SU-DHL-6 (cell line): ENCODE data around the gene ZNF343.

Experiments
- H2AFZ ChIP-seq: fragments of 200-600 bp; sonication (generic); 2 replicates; pipeline ENCODE4 v1.6.1; 2014; ENCODE audit warnings: low read depth, mild to moderate bottlenecking, moderate library complexity, mixed read lengths, antibody characterized with exemption, low read length; ENCODE audit not compliant: severe bottlenecking
- H3F3A ChIP-seq: fragments of 200-600 bp; shearing (Covaris generic); 2 replicates; pipeline ENCODE4 v1.6.0; 2016; ENCODE audit warnings: antibody characterized with exemption, mild to moderate bottlenecking; ENCODE audit not compliant: insufficient read depth
- H3K27ac ChIP-seq: fragments of 200-600 bp; sonication (generic); 2 replicates; pipeline ENCODE4 v1.5.1; 2016; ENCODE audit warnings: low read depth, mild to moderate bottlenecking, low read length, moderate library complexity, mixed read lengths
- H3K27me3 ChIP-seq: fragments of 200-600 bp; sonication (generic), shearing (Covaris generic); 2 replicates; pipeline ENCODE4 v1.6.0; 2014; ENCODE audit warnings: mild to moderate bottlenecking, low read length
- H3K36me3 ChIP-seq: fragments of 200-600 bp; sonication (generic); 2 replicates; pipeline ENCODE4 v1.6.1; 2014; ENCODE audit warnings: mild to moderate bottlenecking, low read length, mixed read lengths
- H3K4me2 ChIP-seq: fragments of 300-600, 200-600 bp; shearing (Covaris generic), sonication (generic); 2 replicates; pipeline ENCODE4 v1.6.0; 2014; ENCODE audit warnings: low read length, low read depth, mild to moderate bottlenecking; ENCODE audit not compliant: poor library complexity, severe bottlenecking
- H3K4me3 ChIP-seq: fragments of 200-600 bp; sonication (generic); 2 replicates; pipeline ENCODE4 v1.5.1; 2014; ENCODE audit warnings: antibody characterized with exemption, low read length, mild to moderate bottlenecking, mixed read lengths; ENCODE audit not compliant: insufficient read depth, poor library complexity, severe bottlenecking
- H3K79me2 ChIP-seq: fragments of 200-600 bp; sonication (generic); 2 replicates; pipeline ENCODE4 v1.6.1; 2014; ENCODE audit warnings: mild to moderate bottlenecking, low read length, moderate library complexity; ENCODE audit not compliant: insufficient read depth
- H3K9ac ChIP-seq: fragments of 200-600 bp; sonication (generic); 2 replicates; pipeline ENCODE4 v1.7.0; 2014; ENCODE audit warnings: mild to moderate bottlenecking, low read length
- H3K9me2 ChIP-seq: fragments of 200-600 bp; sonication (generic); replicated peaks from 2 replicates; pipeline ENCODE4 v1.6.1; 2014; ENCODE audit warnings: low read length; ENCODE audit not compliant: insufficient read depth
- H3K9me3 ChIP-seq: fragments of 200-600 bp; sonication (generic); 2 replicates; pipeline ENCODE4 v1.6.1; 2014; ENCODE audit warnings: low read length, mixed read lengths; ENCODE audit not compliant: insufficient read depth
- H4K20me1 ChIP-seq: fragments of 200-600 bp; sonication (generic); 2 replicates; pipeline ENCODE4 v1.6.1; 2014; ENCODE audit warnings: low read depth, mild to moderate bottlenecking, antibody characterized with exemption, low read length, moderate library complexity, mixed read lengths
- CTCF ChIP-seq: fragments of 200-600 bp; sonication (generic); IDR thresholded peaks from one replicate; pipeline ENCODE4 v1.5.1; 2017; ENCODE audit warnings: antibody characterized with exemption, mild to moderate bottlenecking, low read length, moderate library complexity; ENCODE audit not compliant: insufficient read depth, poor library complexity, severe bottlenecking
- EZH2phosphoT487 ChIP-seq: fragments of 200-600 bp; sonication (generic), shearing (Covaris generic); conservative IDR thresholded peaks from 2 replicates; pipeline ENCODE4 v1.6.1; 2018; ENCODE audit warnings: mild to moderate bottlenecking, antibody characterized with exemption, low read length, moderate library complexity, mixed read lengths

ZNF343 gene

GRCh38 chr20:2446845-2447244, 61.9 kb downstream of the ZNF343 start:
- no peaks in the 10 kb centered on the region for H3F3A ChIP-seq
- H3K27ac ChIP-seq = no peak overlapping the region
- H2AFZ ChIP-seq = no peak overlapping the region
- H3K9ac ChIP-seq = no peak overlapping the region
- H3K36me3 ChIP-seq = no peaks in the 10 kb centered on the region
- no peak overlapping the region for H3K4me3 ChIP-seq
- no peaks in the 10 kb centered on the region for H3K79me2 ChIP-seq
- H3K9me3 ChIP-seq = no peaks in the 10 kb centered on the region
- no peaks in the 10 kb centered on the region for H3K9me2 ChIP-seq
- TF ChIP-seq EZH2phosphoT487 (no peak), CTCF (no peak)
- no peak overlapping the region for H3K4me2 ChIP-seq
- H3K27me3 ChIP-seq = no peaks in the 10 kb centered on the region
- H4K20me1 ChIP-seq = no peaks in the 10 kb centered on the region
